ENCODE measurements around the gene S100A4.

GRCh38 chr1:153494976-153495535, 50.5 kb downstream of the S100A4 start:
- TF ChIP-seq FOXA1 (IDR thresholded peaks at IDR 0.05) (no peak), SP1 (IDR thresholded peaks at IDR 0.05) (no peak), FOXM1 (IDR thresholded peaks at IDR 0.05; ENCODE audit: borderline replicate concordance) (no peak), CTBP1 (IDR thresholded peaks at IDR 0.05; ENCODE audit: borderline replicate concordance) (no peak), TARDBP (IDR thresholded peaks at IDR 0.05) (no peak), SUZ12 (IDR thresholded peaks at IDR 0.05) (no peak)

Data from HEK293T (cell line).